Fibroblast of gingiva (primary cell): ENCODE results near the gene LGALS9.

Experiments
- DNase-seq: peaks from one replicate; pipeline ENCODE4 v3.0.0-alpha.2; 2011; ENCODE audit warnings: low read depth

LGALS9 gene

GRCh38 chr17:27630607-27631410 is at the start of gene LGALS9:
LGALS9 (plus strand) TSS chr17:27631188; CDS start chr17:27631266, 78 bp downstream.
- DNase-seq = no peak

- no peak for DNase-seq
Observed at GRCh38 chr17:27582696-27583095, 48.3 kb upstream of the LGALS9 start.

- no peak for DNase-seq
Observed at GRCh38 chr17:27585153-27585681, 45.8 kb upstream of the LGALS9 start.

- no peak for DNase-seq
Observed at GRCh38 chr17:27585792-27586191, 45.2 kb upstream of the LGALS9 start.

GRCh38 chr17:27586203-27586721 is 44.7 kb upstream of the LGALS9 start:
- peak; percentile 26 for DNase-seq

- DNase-seq = no peak
Observed at GRCh38 chr17:27588354-27588753, 42.6 kb upstream of the LGALS9 start.

- no peak for DNase-seq
Observed at GRCh38 chr17:27590864-27591263, 40.1 kb upstream of the LGALS9 start.

GRCh38 chr17:27591986-27592385 is 39.0 kb upstream of the LGALS9 start:
- no peak for DNase-seq

GRCh38 chr17:27593232-27593856 is 37.6 kb upstream of the LGALS9 start:
- DNase-seq = no peak

GRCh38 chr17:27593857-27594255 is 37.1 kb upstream of the LGALS9 start:
- no peak for DNase-seq

GRCh38 chr17:27595208-27595607 is 35.8 kb upstream of the LGALS9 start:
- DNase-seq = no peak

GRCh38 chr17:27596096-27596495 is 34.9 kb upstream of the LGALS9 start:
- no peak for DNase-seq

- no peak for DNase-seq
Observed at GRCh38 chr17:27596566-27597187, 34.3 kb upstream of the LGALS9 start.

GRCh38 chr17:27597188-27597580 is 33.8 kb upstream of the LGALS9 start:
- no peak for DNase-seq

GRCh38 chr17:27597783-27598320 is 33.1 kb upstream of the LGALS9 start:
- DNase-seq = no peak

- DNase-seq = no peak
Observed at GRCh38 chr17:27598337-27599050, 32.5 kb upstream of the LGALS9 start.

- no peak for DNase-seq
Observed at GRCh38 chr17:27600471-27600870, 30.5 kb upstream of the LGALS9 start.

- peak; percentile 74 for DNase-seq
Observed at GRCh38 chr17:27601069-27601974, 29.7 kb upstream of the LGALS9 start.

- no peak for DNase-seq
Observed at GRCh38 chr17:27601975-27602302, 29.0 kb upstream of the LGALS9 start.

GRCh38 chr17:27602721-27603420 is 28.1 kb upstream of the LGALS9 start:
- peak; percentile 45 for DNase-seq
